IMR-90 (cell line): Measurements from ENCODE around the gene EFNA5. TPM values are rescaled to one million over a fixed set of nuclear protein-coding genes. Genes with fewer than 3 reads are reported as not detected.

Experiments
- ATAC-seq: fragments of 200-7000 bp; cut with Tn5 transposase; 2 replicates; pipeline ENCODE4 v1.9.1; 2020; ENCODE audit warnings: low read depth, mild to moderate bottlenecking, moderate library complexity
- BruUV-seq: library from RNA; stranded (reverse); fragments of 400-500 nt; replicated peaks from 2 replicates; lab custom pipeline; 2021; lab: Mats Ljungman, UMichigan
- CTCF ChIA-PET: fragments of 300-600 bp; formaldehyde crosslinking; extraction: SDS; loops from one replicate; lab custom pipeline; 2021; ENCODE audit warnings: antibody characterized with exemption; lab: Yijun Ruan, JAX
- POLR2A ChIA-PET: fragments of 300-600 bp; sonication (Branson Sonifier 250); formaldehyde crosslinking; loops from one replicate; lab custom pipeline; 2022; ENCODE audit warnings: antibody characterized with exemption; ENCODE audit not compliant: unreplicated experiment; lab: Charles Lee
- DNase-seq: peaks from one replicate; pipeline ENCODE4 v3.0.0; 2013
- H2AFZ ChIP-seq: replicated peaks from 2 replicates; pipeline ENCODE3; 2013; ENCODE audit warnings: low read length, mild to moderate bottlenecking; ENCODE audit not compliant: poor library complexity
- H2AK5ac ChIP-seq: 2 replicates; pipeline ENCODE4 v1.6.1; 2013; ENCODE audit warnings: low read depth, low read length, inconsistent platforms
- H2AK9ac ChIP-seq: replicated peaks from 2 replicates; pipeline ENCODE3; 2013; ENCODE audit warnings: mild to moderate bottlenecking, low read depth, low read length, moderate library complexity; ENCODE audit not compliant: poor library complexity
- H2BK120ac ChIP-seq: 2 replicates; pipeline ENCODE4 v1.6.1; 2013; ENCODE audit warnings: low read depth, low read length, inconsistent platforms
- H2BK15ac ChIP-seq: 3 replicates; pipeline ENCODE4 v1.6.1; 2013; ENCODE audit warnings: low read depth, low read length, inconsistent platforms
- H2BK20ac ChIP-seq: 2 replicates; pipeline ENCODE4 v1.6.1; 2013; ENCODE audit warnings: low read depth, mild to moderate bottlenecking, inconsistent platforms, low read length, moderate library complexity
- H2BK5ac ChIP-seq: 2 replicates; pipeline ENCODE4 v1.6.1; 2013; ENCODE audit warnings: mild to moderate bottlenecking, low read depth, low read length, inconsistent platforms; ENCODE audit not compliant: poor library complexity, severe bottlenecking
- H3K14ac ChIP-seq: replicated peaks from 2 replicates; pipeline ENCODE4 v1.6.1; 2013; ENCODE audit warnings: low read depth, low read length, inconsistent platforms
- H3K18ac ChIP-seq: 2 replicates; pipeline ENCODE4 v1.6.1; 2013; ENCODE audit warnings: low read depth, low read length, control low read depth
- H3K23ac ChIP-seq: 2 replicates; pipeline ENCODE4 v1.6.1; 2013; ENCODE audit warnings: low read depth, low read length, inconsistent platforms
- H3K27ac ChIP-seq: 2 replicates; pipeline ENCODE4 v1.5.1; 2013; ENCODE audit warnings: mild to moderate bottlenecking, control low read depth, low read length; ENCODE audit not compliant: insufficient read depth
- H3K27me3 ChIP-seq: 2 replicates; pipeline ENCODE4 v1.6.1; 2013; ENCODE audit warnings: low read length; ENCODE audit not compliant: control insufficient read depth, insufficient read depth
- H3K36me3 ChIP-seq: 2 replicates; pipeline ENCODE4 v1.6.1; 2013; ENCODE audit warnings: low read length, mixed read lengths; ENCODE audit not compliant: control insufficient read depth, insufficient read depth
- H3K4ac ChIP-seq: 2 replicates; pipeline ENCODE4 v1.6.1; 2013; ENCODE audit warnings: low read depth, low read length, inconsistent platforms
- H3K4me1 ChIP-seq: 2 replicates; pipeline ENCODE4 v1.6.1; 2013; ENCODE audit warnings: low read length, mixed read lengths; ENCODE audit not compliant: control insufficient read depth, insufficient read depth
- H3K4me2 ChIP-seq: 2 replicates; pipeline ENCODE4 v1.6.1; 2013; ENCODE audit warnings: low read depth, mild to moderate bottlenecking, control low read depth, low read length, moderate library complexity
- H3K4me3 ChIP-seq: 2 replicates; pipeline ENCODE4 v1.5.1; 2013; ENCODE audit warnings: low read depth, mild to moderate bottlenecking, control low read depth, low read length, moderate library complexity; ENCODE audit not compliant: insufficient read depth
- H3K56ac ChIP-seq: 2 replicates; pipeline ENCODE4 v1.6.1; 2013; ENCODE audit warnings: low read length, inconsistent platforms; ENCODE audit not compliant: insufficient read depth; ENCODE audit errors: extremely low read depth
- H3K79me1 ChIP-seq, 2 experiments: 2 replicates each; pipeline ENCODE4 v1.6.1; 2013; ENCODE audit warnings: low read length in 2 of 2, inconsistent platforms in 1 of 2, low read depth in 1 of 2
- H3K9ac ChIP-seq: 2 replicates; pipeline ENCODE4 v1.6.1; 2013; ENCODE audit warnings: low read depth, low read length, control low read depth
- H3K9me1 ChIP-seq: 2 replicates; pipeline ENCODE4 v1.6.1; 2013; ENCODE audit warnings: low read length, inconsistent platforms; ENCODE audit not compliant: insufficient read depth
- H3K9me3 ChIP-seq: 2 replicates; pipeline ENCODE4 v1.6.1; 2013; ENCODE audit warnings: low read length; ENCODE audit not compliant: control insufficient read depth, insufficient read depth
- H4K20me1 ChIP-seq: 2 replicates; pipeline ENCODE4 v1.6.1; 2013; ENCODE audit warnings: low read length, inconsistent platforms; ENCODE audit not compliant: insufficient read depth
- H4K5ac ChIP-seq: 2 replicates; pipeline ENCODE4 v1.6.1; 2013; ENCODE audit warnings: mild to moderate bottlenecking, low read depth, low read length, control low read depth
- H4K8ac ChIP-seq, 2 experiments: 2 replicates each; pipeline ENCODE4 v1.6.1; 2013; ENCODE audit warnings: low read depth in 2 of 2, low read length in 2 of 2, control low read depth in 1 of 2, inconsistent platforms in 1 of 2
- H4K91ac ChIP-seq: 2 replicates; pipeline ENCODE4 v1.6.1; 2013; ENCODE audit warnings: low read depth, low read length, inconsistent platforms; ENCODE audit not compliant: insufficient read depth
- CEBPB ChIP-seq: IDR thresholded peaks from 2 replicates; pipeline ENCODE4 v1.6.1; 2012; ENCODE audit warnings: low read depth, low read length, improper control_type of control experiment
- CHD1 ChIP-seq: IDR thresholded peaks from 2 replicates; pipeline ENCODE4 v1.6.1; 2012; ENCODE audit warnings: low read depth, low read length, improper control_type of control experiment
- CTCF ChIP-seq: conservative IDR thresholded peaks from 2 replicates; pipeline ENCODE4 v1.5.1; 2012; ENCODE audit warnings: mild to moderate bottlenecking, low read depth, low read length, improper control_type of control experiment
- MXI1 ChIP-seq: IDR thresholded peaks from 2 replicates; pipeline ENCODE4 v1.6.1; 2012; ENCODE audit warnings: low read depth, mild to moderate bottlenecking, low read length, moderate library complexity, borderline replicate concordance
- RCOR1 ChIP-seq: IDR thresholded peaks from 2 replicates; pipeline ENCODE4 v1.6.1; 2012; ENCODE audit warnings: mild to moderate bottlenecking, low read length, improper control_type of control experiment; ENCODE audit not compliant: insufficient replicate concordance
- USF2 ChIP-seq: fragments of 150-350 bp; IDR thresholded peaks from 2 replicates; pipeline ENCODE4 v1.6.1; 2017; ENCODE audit warnings: mild to moderate bottlenecking, antibody characterized with exemption, low read length, low read depth
- WGBS, 2 experiments: methylation state at CpG; one replicate each; pipeline versions ENCODE4 v1.1.5 to v1.1.7; 2013; ENCODE audit warnings: missing lambda C conversion rate in 2 of 2; ENCODE audit not compliant: insufficient read length in 1 of 2; ENCODE audit errors: extremely low coverage in 2 of 2; 5-methylcytosine and 5-hydroxymethylcytosine counted together
- dilution Hi-C: fragments of 300-500 bp; cut with HindIII; formaldehyde crosslinking; loops from one replicate; pipeline ENCODE4 v1.14.3; 2018; ENCODE audit warnings: low sequenced_read_pairs; ENCODE audit not compliant: unreplicated experiment
- in situ Hi-C: fragments of 300-500 bp; cut with MboI; formaldehyde crosslinking; loops from 3 replicates; pipeline ENCODE4 v1.14.3; 2019; ENCODE audit warnings: low sequenced_read_pairs, inconsistent platforms, mixed read lengths
- intact Hi-C: fragments of 100-400 bp; cut with micrococcal nuclease; formaldehyde crosslinking; loops from 2 replicates; pipeline ENCODE4 v1.10.0; 2022
- polyA plus RNA-seq, 3 experiments: library from polyadenylated mRNA; depleted of rRNA; stranded (reverse); fragments of >200 nt; gene quantifications; 2 replicates each; pipeline ENCODE4 v1.2.3, GENCODE V29; 2012; ENCODE audit warnings: low replicate concordance in 1 of 3
- total RNA-seq: library from RNA; depleted of rRNA; stranded (reverse); fragments of >200 nt; gene quantifications from 2 replicates; pipeline ENCODE4 v1.2.3, GENCODE V29; 2012

EFNA5 gene
- total and polyA plus RNA-seq, 2 of the 4 experiments (the other 2 are of a cell fraction) = 1.5 to 1.6 TPM

- ChIA-PET POLR2A (no interaction called here), CTCF (no interaction called here)
- ATAC-seq (peak; percentile 68), DNase-seq (peak; percentile 40)
- Histone ChIP-seq H3K9ac (no peak overlapping the region), H3K18ac (no peak overlapping the region), H2AK9ac (peak overlapping the region; percentile 61), H3K23ac (peak overlapping the region; percentile 72), H2AK5ac (no peak overlapping the region; the same call in 1 of the 2 replicates), H4K20me1 (no peaks in the 10 kb centered on the region; the same call in 1 of the 2 replicates), H2BK120ac (peak overlapping the region; percentile 49; the same call in 1 of the 2 replicates), H3K4me2 (no peak overlapping the region), H3K27me3 (no peaks in the 10 kb centered on the region), H2BK15ac (no peak overlapping the region), H4K91ac (no peak overlapping the region), H3K56ac (no peak overlapping the region), H2AFZ (no peak overlapping the region), H2BK5ac (no peak overlapping the region), H4K5ac (no peak overlapping the region), H3K9me1 (no peaks in the 10 kb centered on the region; the same call in 1 of the 2 replicates), H3K14ac (no peak overlapping the region), H3K9me3 (no peaks in the 10 kb centered on the region), H3K4me1 (peaks cover 4% of the 10 kb centered on the region; the same call in 1 of the 2 replicates), H3K4ac (no peak overlapping the region), H2BK20ac (no peak overlapping the region), H3K27ac (no peak overlapping the region), H3K79me1 (peaks cover 0 to 3% of the 10 kb centered on the region in 2 experiments; a peak in 1 of 4 replicates), H3K4me3 (no peak overlapping the region), H4K8ac (no peak overlapping the region), H3K36me3 (no peaks in the 10 kb centered on the region)
- BruUV-seq = no TSS peak
- dilution Hi-C loops = no loop called here
- intact Hi-C loops = no loop called here
- in situ Hi-C loops = no loop called here
- WGBS, 2 experiments = 60% methylated on average over 1 of the region's 7 CpGs; no CpG with 5 or more reads in 1 of the 2 experiments
- TF ChIP-seq CEBPB (peak; percentile 71), MXI1 (no peak), CTCF (no peak), CHD1 (no peak), USF2 (no peak), RCOR1 (no peak)
These were observed 127.9 kb downstream of the EFNA5 start for GRCh38 chr5:107542831-107543231.
